Ammon's horn (tissue), 1 donor: ENCODE results near the gene DNAH17.

ENCODE experiments used
- DNase-seq: peaks from one replicate; pipeline ENCODE4 v3.0.0-alpha.2; 2016; ENCODE audit warnings: low spot score

Gene DNAH17

DNA sequence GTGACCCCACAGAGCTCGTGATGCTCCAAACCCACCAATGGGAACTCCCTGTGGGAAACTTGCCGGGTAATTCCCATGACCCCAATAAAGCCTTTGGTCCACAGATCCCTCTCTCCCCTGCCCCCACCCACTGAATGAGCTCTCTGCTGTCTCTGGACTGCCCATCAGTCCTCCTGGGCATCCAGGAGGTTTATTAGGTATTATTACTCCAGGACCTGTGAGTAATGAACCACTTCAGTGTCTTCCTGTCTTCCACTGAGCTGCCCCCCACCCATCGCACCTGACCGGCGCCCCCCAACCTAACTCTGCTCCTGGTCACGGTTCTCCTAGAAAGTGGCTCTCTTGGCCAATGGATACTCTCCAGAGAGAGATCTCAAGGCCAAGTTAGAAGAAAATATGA is 28.7 kb upstream of the DNAH17 start:
- no peak for DNase-seq

- no peak for DNase-seq
Observed at GRCh38 chr17:78605429-78605828, 28.2 kb upstream of the DNAH17 start.

DNA sequence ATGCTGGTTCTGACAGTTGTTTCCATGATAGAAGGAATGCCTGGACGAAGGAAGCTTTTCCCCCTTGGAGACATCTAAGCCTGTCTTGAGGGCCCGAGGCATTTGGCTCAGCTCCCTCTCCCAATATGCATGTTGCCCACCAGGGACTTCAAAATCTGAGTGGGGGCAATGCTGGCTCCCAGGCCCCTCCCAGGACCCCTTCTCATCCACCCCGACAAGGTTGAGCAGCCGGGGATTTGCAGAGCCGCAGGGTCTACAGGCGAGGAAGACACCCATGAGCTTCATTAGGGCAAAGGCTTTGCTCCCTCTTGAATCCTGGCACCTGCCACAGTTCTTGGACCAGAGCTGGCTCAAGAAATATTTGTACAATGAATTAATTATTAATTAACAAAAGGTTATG is 25.1 kb upstream of the DNAH17 start:
- no peak for DNase-seq

GRCh38 chr17:78601577-78602190 is 24.5 kb upstream of the DNAH17 start:
- no peak for DNase-seq

GRCh38 chr17:78600181-78600721 is 23.1 kb upstream of the DNAH17 start:
- no peak for DNase-seq

- peak; percentile 21 for DNase-seq
Observed at GRCh38 chr17:78599419-78599818, 22.2 kb upstream of the DNAH17 start.

- DNase-seq, result no peak
Observed at GRCh38 chr17:78598013-78598471, 20.8 kb upstream of the DNAH17 start.

GRCh38 chr17:78596871-78597764 is 19.9 kb upstream of the DNAH17 start:
- no peak for DNase-seq

- no peak for DNase-seq
Observed at GRCh38 chr17:78595135-78595810, 18.1 kb upstream of the DNAH17 start.

DNA sequence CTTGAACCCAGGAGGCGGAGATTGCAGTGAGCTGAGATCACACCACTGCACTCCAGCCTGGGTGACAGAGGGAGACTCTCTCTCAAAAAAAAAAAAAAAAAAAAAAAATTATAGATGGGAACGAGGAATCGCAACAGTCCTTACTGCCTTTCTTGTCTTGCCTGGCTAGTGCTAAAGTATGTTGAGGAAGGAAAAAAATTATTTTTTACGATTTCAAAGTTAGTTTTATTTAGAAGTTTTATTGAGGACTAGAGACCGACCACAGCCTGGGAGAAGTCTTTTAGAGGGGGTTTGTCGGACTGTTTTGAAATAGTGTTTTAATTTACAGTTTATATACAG is 15.8 kb upstream of the DNAH17 start:
- no peak for DNase-seq

- no peak for DNase-seq
Observed at GRCh38 chr17:78591263-78591671, 14.1 kb upstream of the DNAH17 start.

DNA sequence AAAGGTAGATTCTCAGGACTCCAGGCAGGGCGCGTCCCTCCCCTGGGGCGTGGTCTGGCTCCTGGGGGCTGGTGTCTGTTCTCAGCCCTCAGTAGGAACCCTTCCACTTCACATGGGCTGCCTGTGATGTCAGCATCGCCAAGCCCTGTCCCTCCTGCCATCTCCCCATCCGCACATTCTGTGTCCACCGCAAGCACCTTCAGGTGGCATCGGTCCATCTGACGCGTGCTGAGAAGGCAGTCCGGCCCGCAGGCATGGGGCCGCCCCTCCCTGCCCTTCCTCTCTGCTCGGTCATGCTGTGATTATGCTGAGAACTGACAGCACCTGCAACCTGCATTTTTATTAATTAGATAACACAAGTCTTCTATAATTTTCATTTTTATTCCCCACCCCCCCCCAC is 12.7 kb upstream of the DNAH17 start:
- no peak for DNase-seq

- no peak for DNase-seq
Observed at GRCh38 chr17:78589031-78589675, 12.0 kb upstream of the DNAH17 start.

DNA sequence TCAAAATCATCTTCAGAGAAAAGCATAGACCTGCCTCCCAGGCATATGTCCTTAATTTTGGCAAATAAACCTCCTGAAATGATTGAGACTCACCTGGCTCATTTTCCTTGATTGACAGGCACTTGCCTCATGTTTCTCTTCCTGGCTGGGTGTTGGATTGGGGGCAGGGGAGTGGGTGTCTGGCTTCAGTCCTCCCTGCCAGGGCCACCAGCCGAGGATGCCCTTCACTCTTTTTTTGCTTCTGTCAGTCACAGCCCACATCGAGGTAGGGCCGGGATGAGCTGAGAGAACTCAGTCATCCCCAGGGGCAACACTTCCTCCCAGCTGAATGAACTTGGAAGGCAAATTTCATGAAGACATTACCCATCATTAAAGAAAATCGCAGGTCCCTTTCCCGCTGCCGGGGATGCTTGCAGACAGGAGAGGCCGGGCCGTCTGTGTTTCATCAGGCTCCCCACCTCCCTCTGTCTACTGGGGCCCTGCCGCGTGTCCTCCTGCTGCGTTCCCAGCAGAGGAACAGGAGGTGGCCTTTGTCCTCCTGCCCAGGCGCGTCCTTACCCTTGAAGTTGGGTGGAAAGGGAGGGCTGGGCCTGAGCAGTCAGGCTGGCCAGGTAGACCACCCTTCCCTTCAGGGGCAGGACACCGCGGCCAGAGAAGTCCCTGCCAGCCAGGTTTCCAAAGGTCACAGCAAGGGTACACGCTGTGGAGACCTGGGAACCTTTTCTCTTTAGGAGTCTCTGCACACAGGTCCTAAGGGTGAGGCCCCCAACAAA is 11.2 kb upstream of the DNAH17 start:
- DNase-seq, result no peak

DNA sequence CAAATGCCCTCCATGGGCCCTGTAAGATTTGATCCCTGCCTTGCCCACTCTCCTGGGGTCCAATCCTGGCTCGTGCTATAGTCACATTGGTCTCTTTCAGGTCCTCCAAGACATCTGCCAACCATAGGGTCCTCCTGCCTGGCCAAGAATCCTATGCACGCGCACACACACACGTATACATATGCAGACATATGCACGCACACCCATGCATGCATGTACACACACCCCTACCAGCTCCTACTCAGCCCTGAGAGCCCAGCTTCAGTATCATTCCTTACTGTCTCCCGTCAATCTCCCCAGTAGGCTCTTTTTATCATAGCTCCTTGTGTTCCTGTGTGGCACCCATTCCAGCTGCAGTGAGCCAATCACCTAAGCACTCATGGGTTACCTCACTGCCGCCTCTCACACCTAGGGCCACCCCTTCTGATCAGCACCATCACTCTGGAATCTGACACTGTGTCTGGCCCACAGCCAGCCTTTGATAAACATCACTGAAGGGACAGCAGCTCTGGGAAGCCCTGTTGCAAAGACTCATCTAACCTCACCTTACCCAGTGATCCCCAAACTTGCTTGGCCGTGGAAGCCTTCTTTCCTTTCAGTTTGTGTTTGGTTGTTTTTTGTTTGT is 7.9 kb upstream of the DNAH17 start:
- no peak for DNase-seq

DNA sequence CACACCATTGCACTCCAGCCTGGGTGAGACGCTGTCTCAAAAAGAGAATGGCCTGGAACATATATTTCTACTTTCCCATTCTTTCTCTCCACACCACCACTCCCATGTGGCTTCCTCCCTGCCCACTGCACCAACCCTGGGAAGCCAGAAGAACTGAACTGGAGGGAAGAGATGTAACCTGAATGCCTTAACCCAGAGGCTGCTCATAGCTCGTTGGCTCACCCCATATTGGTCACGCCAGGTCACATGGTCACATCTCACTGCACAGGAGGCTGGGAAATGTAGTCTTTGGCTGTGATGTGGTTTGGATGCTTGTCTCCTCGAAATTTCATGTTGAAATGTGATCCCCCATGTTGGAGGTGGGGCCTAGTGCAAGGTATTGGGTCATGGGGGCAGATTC is 5.9 kb upstream of the DNAH17 start:
- DNase-seq, result no peak

- no peak for DNase-seq
Observed at GRCh38 chr17:78581304-78581703, 4.1 kb upstream of the DNAH17 start.

DNA sequence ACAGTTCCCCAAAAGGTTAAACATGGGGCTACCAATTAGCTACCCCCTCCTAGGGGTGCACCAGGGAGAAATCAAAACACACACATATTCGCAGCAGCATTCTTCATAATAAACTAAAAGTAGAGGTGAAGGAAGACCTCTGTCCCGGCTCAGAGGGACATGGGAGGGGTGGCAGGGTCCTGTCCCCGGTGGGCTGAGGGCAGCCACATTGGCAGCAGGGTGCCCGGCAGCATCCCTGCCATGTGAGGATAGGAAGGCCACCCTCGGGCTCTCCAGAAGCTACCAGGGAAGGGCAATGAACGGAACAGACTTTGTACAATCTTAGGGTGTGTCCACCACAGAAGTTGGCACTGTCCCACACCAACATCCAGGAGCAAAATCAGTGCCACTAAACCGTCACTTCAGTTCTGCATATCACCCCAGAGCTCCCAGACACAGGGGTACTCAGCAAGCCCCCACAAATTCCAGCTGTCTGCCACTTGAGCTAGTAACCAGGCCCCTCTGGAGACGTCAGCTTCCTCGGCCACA is 3.1 kb upstream of the DNAH17 start:
- no peak for DNase-seq

- DNase-seq, result no peak
Observed at GRCh38 chr17:78576389-78577112, 645 bp downstream of the DNAH17 start.

- no peak for DNase-seq
Observed at GRCh38 chr17:78575899-78576298, 1.3 kb downstream of the DNAH17 start.
